ENCODE measurements around the gene MRGPRD.

The MRGPRD gene

GRCh38 chr11:68982134-68982533 is 1.3 kb upstream of the MRGPRD start:
- DNase-seq (ENCODE audit: low read depth in 2 of 2), result no peak
- no peak for TF ChIP-seq CTCF (IDR thresholded peaks at IDR 0.05; ENCODE audit: low read depth, low read length)
- no peak overlapping the region for H3K4me3 ChIP-seq (replicated peaks in 1 of 2; ENCODE audit: low read depth in 2 of 2, low read length in 2 of 2)

DNA sequence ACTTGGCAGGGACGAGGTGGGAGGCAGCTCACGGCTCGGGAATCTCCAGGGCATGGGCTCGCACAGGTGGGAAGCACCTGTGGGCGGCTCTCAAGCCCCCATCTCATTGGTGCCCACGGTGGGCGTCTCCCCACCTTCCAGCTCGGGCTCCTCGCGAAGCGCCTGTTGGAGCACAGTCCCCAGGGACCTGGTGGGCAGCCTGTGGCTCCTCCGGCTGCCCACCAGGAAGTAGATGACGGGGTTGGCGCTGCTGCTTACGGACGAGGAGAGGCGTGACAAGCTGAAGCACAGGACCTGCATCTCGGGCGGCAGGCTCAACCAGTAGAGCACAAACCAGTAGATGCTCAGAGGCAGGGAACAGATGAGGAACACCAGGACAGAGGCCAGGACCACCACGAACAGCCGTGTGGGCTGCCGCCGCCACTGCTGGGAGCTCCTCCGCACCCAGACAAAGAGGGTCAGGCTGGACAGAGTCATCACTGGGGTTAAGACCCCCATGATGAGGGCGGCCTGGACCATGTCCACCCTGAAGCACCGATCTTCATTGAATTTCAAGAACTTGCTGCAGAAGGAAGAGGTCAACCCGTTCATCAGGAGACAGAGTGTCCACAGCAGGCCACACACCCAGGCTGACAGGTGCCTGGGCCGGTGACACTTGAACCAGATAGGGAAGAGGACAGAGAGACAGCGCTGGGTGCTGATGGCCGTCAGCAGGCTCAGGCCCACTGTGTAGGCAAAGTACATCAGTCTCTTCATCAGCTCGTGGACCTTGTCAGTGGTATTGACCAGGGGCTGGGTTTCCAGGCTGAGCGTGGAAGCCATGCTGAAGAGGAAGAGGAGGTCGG is 633 bp downstream of the MRGPRD start:
- no peak for TF ChIP-seq CTCF (IDR thresholded peaks at IDR 0.05; ENCODE audit: low read depth, low read length)
- no peak overlapping the region for H3K4me3 ChIP-seq (replicated peaks in 1 of 2; ENCODE audit: low read depth in 2 of 2, low read length in 2 of 2)
- no peak for DNase-seq (ENCODE audit: low read depth in 2 of 2)

GRCh38 chr11:68978931-68979594 is 1.7 kb downstream of the MRGPRD start:
- no peak overlapping the region for H3K4me3 ChIP-seq (replicated peaks in 1 of 2; ENCODE audit: low read depth in 2 of 2, low read length in 2 of 2)
- TF ChIP-seq CTCF (IDR thresholded peaks at IDR 0.05; ENCODE audit: low read depth, low read length), result no peak
- no peak for DNase-seq (ENCODE audit: low read depth in 2 of 2)

DNA sequence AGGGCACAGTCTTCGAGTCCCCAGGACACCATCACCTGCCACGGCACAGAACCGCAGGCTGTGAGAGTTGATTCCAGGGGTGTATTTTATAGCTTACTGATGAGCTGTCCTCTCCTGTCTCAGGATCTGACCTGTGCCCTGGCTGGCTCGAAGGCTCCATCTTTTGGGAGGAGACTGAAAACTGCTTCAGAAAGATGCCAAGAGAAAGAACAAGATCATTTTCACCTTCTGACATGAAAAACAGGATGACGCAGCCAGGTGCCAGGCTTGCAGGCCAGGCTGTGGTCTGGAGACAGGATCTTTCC is 2.2 kb downstream of the MRGPRD start:
- no peak overlapping the region for H3K4me3 ChIP-seq (replicated peaks in 1 of 2; ENCODE audit: low read depth in 2 of 2, low read length in 2 of 2)
- no peak for DNase-seq (ENCODE audit: low read depth in 2 of 2)
- TF ChIP-seq CTCF (IDR thresholded peaks at IDR 0.05; ENCODE audit: low read depth, low read length), result no peak

DNA sequence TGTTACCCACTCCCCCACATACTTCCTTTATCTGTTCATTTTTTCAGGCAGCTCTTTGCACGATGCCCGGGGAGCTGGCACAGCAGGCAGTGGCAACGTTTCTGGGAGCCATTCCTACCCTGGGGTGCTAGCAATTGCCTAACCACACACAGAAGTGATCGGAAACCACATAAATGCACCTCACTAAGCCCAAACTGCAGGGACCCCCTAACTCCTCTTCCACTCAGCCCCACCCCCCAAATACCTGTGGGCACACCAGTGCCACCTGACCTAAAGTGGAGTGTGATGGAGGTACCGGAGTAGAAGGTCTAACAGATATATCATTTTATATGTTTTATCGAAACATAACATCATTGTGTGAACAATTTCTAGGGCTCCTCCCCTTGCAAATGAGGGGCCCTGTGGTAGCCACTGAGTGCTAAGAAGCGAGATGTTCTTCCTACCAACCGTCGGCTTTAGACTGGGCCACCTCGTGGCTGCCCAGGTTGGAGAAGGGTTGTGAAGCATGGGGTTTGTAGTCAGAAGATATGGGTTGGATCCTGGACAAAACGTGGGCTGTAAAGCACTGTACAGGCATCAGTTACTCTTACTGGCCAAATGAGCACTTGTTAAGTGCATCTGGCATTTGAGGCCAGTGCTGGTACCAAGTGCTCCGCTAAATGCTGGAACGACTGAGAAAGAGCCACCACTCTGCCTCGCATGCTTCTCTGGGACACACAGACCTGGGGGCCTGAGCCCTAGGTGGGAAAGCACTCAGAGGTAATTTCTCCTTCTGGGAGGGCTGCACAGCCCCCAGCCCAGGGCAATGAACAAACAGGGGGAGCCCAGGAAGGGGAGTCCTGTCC is 2.8 kb downstream of the MRGPRD start:
- no peak overlapping the region for H3K4me3 ChIP-seq (replicated peaks in 1 of 2; ENCODE audit: low read depth in 2 of 2, low read length in 2 of 2)
- no peak for DNase-seq (ENCODE audit: low read depth in 2 of 2)
- no peak for TF ChIP-seq CTCF (IDR thresholded peaks at IDR 0.05; ENCODE audit: low read depth, low read length)

GRCh38 chr11:68976563-68976962 is 4.2 kb downstream of the MRGPRD start:
- H3K4me3 ChIP-seq (replicated peaks in 1 of 2; ENCODE audit: low read depth in 2 of 2, low read length in 2 of 2), result no peak overlapping the region
- no peak for DNase-seq (ENCODE audit: low read depth in 2 of 2)
- TF ChIP-seq CTCF (IDR thresholded peaks at IDR 0.05; ENCODE audit: low read depth, low read length), result no peak

Data from cardiac fibroblast (primary cell).